OCI-LY7 (cell line): ENCODE data around the gene FPR1.

Source experiments
- EZH2phosphoT487 ChIP-seq: fragments of 200-600 bp; sonication (generic); IDR thresholded peaks from 2 replicates; pipeline ENCODE4 v1.6.1; 2018; ENCODE audit warnings: low read depth, borderline replicate concordance, mild to moderate bottlenecking, mixed run types, antibody characterized with exemption, low read length, moderate library complexity, mixed read lengths
- TF ChIP-seq, protein P1 (sequence below): fragments of 200-600 bp; sonication (generic); conservative IDR thresholded peaks from 2 replicates; pipeline ENCODE4 v1.5.1; 2014; ENCODE audit warnings: mild to moderate bottlenecking, antibody characterized with exemption, low read length, moderate library complexity, mixed read lengths

DNA sequence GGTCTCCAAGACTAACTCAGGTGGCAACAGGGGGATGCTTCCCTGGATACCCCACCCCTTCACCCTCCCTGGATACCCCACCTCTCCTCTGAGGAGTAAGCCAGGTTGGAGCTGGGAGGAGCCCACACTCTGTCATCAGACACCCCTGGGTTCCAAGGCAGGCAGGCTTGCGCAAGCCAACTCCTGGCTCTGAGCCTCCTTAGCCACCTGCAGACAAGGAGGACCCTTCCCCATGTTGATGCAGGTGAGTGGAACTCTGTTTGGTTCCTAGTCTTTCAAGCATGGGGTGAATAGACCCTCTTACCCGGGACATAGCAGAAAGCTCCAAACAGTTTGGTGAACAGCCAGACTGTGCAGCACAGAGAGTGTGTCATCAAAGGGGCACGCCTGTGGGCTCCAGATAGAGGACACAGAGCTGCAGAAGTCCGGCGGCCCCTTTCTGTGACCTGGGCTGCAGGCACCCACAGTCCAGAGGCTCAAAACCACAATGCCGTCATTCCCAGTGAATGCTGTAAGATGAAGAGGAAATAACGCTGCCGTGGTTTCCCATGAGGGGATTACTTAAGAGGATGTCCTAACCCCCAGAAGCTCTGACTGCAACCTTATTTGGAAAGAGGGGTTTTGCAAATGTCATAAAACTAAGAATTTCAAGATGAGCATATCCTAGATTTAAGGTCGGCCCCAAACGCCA, 15.8 kb downstream of the FPR1 start:
- TF ChIP-seq, protein P1, sequence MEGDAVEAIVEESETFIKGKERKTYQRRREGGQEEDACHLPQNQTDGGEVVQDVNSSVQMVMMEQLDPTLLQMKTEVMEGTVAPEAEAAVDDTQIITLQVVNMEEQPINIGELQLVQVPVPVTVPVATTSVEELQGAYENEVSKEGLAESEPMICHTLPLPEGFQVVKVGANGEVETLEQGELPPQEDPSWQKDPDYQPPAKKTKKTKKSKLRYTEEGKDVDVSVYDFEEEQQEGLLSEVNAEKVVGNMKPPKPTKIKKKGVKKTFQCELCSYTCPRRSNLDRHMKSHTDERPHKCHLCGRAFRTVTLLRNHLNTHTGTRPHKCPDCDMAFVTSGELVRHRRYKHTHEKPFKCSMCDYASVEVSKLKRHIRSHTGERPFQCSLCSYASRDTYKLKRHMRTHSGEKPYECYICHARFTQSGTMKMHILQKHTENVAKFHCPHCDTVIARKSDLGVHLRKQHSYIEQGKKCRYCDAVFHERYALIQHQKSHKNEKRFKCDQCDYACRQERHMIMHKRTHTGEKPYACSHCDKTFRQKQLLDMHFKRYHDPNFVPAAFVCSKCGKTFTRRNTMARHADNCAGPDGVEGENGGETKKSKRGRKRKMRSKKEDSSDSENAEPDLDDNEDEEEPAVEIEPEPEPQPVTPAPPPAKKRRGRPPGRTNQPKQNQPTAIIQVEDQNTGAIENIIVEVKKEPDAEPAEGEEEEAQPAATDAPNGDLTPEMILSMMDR, result no peak
- TF ChIP-seq EZH2phosphoT487, result no peak
